IPS-NIHi7 (cell line): ENCODE data around the gene COL20A1.

Experiments
- DNase-seq: peaks from one replicate; pipeline ENCODE4 v3.0.0; 2012; ENCODE audit warnings: mixed read lengths; ENCODE audit errors: extremely low spot score

COL20A1 gene

DNA sequence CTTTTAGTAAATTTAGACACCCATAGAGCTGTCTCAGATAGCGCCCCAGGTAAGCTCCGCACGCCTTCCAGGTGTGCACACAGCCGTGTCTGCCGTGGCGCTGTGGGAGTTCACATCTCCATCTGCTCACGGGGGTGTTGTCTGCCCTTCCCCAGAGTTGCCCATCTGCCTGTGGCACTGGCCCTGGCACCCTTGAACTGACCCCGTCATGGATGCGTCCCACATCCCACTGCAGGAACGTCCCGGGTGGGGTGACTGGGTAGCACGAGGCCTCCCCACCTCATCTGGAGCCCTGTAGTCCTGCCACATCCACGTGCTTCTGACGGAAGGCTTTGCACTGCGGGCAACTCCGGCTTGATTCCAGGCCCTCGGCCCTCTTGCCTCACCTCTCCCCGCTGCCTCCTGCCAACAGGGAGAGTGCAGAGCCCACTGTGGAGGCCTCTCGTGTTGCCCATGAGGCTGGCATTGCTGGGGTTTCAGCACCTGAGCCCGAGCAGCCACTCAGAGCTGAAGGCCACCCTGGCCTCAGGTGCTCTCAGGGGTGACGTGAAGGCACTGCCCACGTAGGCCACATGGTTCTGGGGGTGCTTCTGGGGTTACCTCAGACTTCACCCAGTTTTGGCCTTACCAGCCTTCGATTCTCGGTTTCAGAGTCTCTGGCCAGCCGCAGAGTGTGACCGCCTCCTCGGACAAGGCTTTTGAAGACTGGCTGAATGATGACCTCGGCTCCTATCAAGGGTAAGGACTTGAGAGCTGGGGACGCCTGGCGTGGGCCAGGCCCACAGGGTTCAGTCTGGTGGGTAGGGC lies 15.3 kb upstream of the COL20A1 start:
- DNase-seq, result no peak

DNA sequence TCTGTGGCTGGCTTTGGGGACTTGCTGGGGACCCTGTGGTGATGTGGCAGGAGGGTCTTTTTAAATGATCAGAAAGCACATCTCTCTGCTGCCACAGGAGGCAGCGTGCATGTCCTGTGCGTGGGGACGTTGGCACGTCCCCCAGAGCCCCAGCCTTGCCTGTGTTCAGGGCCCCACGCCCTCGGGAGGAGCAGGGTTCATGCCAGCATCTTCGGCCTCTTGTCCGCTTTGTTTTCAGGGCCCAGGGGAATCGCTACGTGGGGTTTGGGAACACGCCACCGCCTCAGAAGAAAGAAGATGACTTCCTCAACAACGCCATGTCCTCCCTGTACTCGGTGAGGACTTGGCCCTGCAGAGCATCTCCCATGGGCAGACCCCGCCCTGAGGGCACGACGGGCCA lies 14.3 kb upstream of the COL20A1 start:
- no peak for DNase-seq

DNA sequence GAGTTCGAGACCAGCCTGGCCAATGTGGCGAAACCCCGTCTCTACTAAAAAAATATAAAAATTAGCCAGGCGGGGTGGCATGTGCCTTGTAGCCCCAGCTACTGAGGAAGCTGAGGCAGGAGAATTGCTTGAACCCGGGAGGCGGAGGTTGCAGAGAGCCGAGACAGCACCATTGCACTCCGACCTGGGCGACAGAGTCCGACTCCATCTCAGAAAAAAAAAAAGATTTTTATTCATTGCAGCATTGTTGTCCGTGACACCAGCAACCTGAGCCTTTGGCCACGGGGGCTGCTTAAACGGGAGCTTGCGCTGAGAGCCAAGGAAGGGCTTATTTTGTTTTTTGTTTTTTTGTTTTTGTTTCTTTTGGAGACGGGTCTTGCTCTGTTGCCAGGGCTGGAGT lies 13.1 kb upstream of the COL20A1 start:
- no peak for DNase-seq

DNA sequence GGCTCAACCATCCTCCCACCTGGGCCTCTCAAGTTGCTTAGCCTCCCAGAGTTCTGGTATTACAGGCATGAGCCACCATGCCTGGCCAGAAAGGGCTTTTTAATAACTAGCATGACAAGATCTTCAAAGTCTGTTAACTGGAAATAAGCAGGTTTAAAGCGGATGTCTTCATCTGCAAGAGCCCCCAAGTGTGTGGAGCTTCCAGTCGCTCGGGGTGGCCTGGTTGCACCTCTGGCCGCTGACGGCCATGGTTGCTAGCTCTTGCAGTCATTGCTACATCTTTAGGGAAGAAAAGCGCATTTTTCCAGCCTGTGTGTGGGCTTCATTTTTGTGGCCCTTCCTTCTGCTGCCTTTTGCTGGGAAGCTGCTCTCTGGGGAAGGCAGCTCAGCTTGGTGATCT lies 12.6 kb upstream of the COL20A1 start:
- DNase-seq, result no peak

DNA sequence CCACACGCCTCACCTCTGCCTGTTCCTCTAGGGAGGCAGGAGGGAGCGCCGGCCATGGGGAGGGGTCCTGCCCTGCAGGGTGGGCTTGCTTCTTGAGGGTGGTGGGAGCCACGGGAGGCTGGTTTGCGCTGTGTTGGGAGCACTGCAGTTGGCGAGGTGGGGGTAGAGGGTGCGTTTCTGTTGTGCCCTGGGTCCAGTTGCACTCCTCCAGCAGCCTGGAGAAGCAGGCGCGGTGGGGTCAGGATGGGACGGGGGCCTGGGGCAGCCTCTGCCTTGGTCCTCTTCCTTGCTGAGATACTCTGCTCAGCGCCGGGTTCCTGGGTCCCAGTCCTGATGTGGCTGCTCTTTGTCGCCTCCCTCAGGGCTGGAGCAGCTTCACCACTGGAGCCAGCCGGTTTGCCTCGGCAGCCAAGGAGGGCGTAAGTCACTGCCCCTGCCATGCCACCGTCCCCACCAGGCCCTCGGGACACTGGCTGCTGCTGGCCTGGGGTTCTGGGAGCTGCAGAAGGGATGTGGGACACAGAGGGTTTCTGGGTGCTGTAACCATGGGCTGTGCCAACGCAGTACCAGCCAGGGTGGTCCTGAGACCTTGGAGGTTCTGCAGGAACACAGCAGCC lies 11.9 kb upstream of the COL20A1 start:
- peak; percentile 79 for DNase-seq

DNA sequence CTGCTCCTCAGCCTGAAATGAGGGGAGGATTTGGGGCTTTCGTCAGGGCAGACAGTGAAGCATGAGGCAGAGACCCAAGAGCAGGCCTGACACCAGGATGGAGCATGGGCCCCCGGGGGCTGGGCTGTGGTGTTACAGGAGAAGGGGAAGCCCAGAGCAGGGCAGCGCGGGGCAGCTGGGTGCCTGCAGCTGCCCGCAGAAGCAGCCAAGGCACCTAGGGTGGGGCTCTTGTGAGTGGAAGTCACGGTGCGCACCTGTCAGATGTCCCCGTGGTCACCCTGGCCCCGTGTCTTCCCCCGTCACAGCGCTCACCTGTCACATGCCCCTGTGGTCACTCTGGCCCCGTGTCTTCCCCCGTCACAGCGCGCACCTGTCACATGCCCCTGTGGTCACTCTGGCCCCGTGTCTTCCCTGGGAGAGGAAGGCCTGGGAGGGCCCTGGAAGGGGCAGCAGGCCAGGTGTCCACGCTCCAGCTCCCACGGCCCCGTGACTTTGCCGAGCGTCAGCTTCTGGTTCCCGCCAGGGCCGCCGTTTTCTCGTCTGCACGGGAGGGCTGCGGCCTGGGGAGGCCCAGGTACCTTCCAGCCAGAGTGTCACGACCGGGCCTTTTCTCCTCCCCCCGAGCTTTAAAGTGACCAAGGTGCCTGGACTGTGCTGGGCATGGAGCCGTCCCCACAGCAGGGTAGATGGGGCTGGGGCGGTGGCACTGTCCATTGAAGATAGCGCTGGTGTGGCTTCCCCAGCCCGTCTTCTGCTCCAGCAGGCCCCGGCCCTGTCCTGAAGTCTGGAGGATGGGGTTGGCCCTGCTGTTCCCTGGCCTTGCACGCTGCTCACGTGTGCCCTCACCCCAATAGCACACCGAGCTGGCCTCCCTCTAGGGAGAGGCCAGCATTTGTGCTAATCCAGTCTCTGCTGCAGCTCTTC lies 11.0 kb upstream of the COL20A1 start:
- DNase-seq, result no peak

DNA sequence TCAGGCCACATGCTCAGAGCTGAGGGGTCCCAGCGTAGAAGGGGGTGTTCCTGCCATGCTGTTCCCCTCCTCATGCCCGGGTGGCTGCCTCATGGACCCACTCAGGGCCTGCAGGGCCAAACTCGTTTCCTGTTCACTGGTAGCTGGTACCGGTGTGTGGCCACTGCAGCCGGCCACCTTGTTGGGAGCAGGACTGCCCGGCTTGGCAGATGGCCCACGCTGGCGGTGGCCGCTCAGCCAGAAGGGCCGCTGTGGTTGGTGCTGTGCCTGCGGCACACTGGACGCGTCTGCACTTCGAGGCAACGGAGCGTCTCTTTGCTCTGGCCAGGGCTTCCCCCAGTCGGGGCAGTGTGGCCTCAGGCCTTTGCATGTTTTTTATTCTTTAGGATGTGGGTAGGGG lies 10.0 kb upstream of the COL20A1 start:
- DNase-seq, result no peak

DNA sequence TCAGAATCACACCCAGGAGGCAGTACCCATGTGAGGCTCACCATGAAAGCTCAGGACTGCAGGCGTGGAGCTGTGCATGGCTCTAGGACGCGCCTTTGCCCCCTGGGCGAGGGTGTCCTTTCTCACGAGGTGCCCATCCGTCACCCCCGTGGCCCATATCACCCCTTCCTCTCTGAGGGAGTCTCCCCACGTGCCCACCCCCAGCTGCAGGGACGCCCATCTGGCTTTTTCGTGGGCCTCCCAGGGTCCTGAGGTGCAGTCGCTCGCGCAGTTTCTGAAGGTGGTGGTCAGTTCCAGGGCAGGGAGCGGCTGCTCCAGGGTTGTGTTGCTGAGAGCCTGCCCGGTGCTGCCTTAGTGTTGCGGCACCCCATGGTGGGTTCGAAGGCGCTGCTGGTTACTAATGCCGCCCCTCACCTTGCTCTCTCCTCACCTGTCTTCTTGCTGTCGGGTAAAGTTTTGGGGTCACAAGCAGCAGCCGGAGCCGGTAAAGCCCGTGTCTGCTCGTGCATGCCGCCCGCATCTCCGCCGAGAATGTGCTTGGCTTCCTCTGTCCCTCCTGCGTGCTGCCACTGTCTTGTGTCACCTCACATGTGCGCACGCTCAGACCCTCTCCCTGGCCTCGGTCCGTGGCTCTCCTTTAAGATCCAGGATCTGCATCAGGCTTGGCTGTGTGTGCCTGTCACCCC lies 9.4 kb upstream of the COL20A1 start:
- DNase-seq, result no peak

DNA sequence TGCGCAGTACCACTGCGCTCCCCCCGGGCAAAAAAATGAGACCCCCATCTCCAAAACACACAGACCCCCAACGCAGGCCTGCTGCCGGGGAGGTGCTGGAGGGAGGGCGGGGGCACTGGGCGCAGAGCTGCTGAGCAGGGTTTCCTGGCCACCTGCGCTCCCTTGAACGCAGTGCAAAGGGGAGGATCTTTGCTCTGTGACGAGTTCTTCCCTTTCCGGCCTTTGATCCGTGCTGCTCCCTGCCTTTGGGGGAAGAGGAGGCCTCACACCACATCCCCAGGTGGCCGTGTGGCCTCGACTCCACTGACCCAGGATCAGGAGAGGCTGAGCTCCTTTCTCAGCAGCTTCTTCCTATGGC lies 8.9 kb upstream of the COL20A1 start:
- DNase-seq, result no peak

DNA sequence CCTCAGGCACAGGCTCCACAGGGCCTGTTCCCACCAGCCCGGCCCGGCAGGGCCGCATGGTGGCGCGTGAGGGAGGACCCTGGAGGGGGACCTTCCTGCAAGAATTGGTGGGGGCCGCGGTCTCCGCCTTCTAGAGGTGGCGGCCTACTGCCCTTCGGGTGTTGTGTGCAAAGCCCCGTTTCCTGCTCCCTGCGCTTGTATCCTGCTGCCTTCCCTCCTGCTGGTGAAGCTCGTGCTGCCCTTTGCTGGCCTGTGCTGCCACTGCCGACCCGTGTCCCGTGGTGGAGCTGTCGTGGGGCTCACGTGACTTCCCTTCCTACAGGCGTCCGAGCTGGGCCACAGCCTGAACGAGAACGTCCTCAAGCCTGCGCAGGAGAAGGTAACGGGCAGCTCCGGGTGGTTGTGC lies 8.4 kb upstream of the COL20A1 start:
- DNase-seq, result no peak

DNA sequence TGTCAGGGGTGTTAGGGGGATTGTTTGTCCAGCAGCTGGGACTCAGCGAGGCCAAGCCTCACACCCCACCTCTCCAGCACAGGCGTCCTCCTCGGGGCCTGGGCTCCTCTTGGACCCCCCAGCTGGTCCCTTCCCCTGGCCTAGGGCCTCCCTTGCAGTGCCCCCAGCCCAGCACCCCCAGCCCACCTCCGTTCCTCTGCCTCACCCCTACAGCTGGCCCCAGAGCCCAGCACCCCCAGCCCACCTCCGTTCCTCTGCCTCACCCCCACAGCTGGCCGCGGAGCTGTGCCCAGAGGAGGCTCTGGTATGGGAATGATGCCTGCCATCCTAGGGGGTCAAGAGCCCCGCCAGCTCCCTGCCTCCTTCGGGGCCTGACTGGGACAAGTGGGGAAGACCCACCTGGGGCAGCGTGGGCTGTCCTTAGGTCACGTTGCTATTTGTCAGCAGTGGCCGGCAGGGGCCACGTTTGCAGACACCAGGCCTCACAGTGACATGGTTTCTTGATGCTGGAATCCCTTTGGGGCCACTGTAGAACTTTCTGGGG lies 7.9 kb upstream of the COL20A1 start:
- DNase-seq, result no peak

DNA sequence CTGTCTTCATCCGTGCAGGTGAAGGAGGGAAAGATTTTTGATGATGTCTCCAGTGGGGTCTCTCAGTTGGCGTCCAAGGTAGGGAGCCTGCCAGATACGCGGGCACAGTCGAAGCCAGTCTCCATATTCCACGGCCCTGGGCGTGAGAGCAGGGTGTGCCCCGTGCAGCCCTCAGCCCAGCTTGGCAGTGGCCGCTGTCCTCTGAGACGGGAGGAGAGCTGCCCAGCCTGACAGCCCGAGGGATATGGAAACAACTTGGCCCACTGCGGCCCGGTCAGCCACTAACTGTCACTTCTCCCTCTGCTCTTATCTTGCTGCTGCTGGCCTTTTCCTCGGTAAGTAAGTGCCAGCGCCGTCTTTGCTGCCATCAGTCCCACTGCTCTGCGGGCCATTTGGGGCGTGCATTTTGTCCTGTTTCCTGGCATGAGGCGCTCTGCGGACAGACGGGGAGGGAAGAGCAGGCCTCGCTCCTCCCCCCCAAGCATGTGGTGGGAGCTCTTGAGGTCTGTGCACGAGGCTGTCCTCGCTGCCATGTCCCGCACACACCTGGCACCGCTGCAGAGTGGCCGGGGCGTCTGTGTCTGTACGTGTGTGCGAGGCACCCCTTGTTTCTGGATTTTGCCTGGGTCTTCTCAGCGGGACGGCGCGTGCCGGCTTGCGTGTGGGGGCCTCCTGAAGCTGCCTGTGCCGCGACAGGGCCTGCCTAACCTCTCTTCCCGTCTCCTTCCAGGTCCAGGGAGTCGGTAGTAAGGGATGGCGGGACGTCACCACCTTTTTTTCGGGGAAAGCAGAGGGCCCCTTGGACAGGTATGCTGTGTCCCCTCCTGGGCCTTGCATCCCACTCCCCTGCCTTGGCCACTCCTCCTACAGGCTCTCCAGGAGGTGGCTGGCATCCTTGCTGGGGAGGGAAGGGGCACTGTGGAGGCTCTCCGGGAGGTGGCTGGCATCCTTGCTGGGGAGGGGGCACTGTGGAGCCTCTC lies 7.1 kb upstream of the COL20A1 start:
- DNase-seq, result no peak

DNA sequence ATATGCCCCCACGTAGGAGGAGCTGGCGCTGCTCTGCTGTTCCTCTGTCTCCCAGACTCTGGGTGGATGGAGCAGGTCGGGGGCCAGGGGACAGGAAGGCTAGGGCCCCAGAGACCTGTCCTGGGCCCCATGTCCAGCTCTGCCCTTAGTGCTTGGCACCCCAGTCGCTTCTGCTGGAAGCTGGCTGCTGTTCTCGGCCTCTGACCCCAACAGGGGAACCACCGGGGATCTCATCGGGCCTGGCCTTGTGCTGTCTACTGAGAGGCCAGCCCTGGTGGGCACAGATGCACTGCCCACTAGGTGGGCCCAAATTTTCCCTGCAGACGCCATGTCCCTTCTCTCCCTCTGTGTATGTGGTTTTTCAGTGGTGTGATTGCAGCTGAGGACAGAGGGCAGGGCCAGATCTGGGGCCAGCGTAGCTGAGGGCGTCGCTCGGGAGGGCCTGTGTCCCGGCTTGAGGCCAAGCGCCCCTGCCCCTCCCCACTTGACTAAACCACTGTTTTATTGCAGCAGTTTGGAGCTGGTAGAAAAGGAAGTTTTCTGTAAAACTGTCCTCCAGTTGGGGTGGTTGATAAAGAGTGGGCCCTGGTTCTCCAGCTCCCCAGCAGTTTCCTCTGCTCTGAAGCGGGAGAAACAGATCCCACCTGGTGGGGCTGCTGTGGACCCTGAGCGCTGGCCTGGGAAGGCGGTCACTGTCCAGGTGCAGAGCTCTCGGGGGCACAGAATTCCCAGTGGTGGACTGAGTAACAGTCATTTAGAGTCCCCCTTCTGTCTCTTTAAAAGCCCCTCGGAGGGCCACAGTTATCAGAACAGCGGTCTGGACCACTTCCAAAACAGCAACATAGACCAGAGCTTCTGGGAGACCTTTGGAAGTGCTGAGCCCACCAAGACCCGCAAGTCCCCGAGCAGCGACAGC lies 5.9 kb upstream of the COL20A1 start:
- no peak for DNase-seq

DNA sequence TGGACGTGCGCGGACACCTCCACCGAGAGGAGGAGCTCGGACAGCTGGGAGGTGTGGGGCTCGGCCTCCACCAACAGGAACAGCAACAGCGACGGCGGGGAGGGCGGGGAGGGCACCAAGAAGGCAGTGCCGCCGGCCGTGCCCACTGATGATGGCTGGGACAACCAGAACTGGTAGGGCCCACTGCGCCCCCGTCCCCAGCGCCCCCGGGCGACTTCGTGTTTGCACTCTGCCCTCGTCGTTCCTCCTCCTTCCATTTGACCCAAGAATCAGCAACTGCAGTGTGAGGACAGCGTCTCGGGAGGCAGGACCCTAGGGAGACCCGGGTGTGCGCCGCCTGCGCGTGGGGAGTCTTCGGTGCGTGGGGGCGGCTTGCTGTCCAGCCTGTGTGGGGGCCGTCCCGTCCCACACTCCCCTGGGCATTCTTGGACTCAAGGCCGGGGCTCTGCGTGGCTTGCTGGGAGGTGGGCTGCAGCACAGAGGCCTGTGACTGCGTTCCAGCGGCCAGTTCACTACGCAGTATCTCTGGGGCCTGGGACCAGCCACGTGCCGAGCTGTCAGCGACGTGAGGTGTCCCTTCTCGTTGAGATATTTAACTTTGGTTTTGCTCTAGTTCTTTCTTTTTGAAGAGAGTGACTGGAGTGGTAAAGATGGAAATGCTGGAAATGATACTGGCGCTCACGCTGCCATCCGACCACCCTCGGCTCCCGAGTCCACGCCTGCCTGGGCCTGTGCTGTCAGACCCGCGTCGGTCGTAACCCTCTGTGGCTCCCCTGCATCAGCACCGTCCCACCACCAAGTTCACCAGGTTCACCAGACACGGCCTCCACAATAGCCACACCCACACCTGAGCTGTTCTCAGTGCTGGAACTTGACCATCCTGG lies 5.0 kb upstream of the COL20A1 start:
- DNase-seq, result no peak

DNA sequence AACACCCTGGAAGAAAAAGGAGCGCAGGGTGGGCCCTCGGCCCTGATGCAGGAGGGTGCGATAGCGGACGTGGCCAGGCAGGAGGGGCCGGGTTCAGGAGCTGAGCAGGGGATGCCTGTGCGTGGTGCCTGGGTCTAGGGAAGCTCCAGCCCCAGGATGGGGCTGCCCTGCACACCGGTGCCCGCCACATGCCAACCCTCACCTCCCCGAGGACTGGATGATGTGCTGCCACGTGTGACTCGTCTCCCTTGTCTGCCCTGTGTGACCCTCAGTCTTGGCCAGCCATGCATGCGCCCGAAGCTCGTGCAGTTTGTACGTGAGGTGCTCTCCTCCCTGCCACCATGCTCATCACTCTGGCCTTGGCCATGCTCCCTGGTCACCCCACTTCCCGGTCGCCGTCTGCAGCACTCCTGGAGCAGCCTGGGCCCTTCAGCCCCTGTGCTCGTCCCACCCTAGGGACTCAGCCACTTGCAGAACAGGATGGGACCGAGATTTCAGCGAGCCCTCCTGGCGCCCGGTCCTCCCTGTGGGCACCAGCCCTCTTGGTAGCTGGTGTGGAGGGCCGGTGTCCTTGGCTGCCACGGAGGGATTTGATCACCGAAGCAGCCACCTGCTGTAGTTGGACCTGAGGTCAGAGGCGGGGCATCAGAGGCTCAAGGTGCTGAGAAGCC lies 4.3 kb upstream of the COL20A1 start:
- no peak for DNase-seq

DNA sequence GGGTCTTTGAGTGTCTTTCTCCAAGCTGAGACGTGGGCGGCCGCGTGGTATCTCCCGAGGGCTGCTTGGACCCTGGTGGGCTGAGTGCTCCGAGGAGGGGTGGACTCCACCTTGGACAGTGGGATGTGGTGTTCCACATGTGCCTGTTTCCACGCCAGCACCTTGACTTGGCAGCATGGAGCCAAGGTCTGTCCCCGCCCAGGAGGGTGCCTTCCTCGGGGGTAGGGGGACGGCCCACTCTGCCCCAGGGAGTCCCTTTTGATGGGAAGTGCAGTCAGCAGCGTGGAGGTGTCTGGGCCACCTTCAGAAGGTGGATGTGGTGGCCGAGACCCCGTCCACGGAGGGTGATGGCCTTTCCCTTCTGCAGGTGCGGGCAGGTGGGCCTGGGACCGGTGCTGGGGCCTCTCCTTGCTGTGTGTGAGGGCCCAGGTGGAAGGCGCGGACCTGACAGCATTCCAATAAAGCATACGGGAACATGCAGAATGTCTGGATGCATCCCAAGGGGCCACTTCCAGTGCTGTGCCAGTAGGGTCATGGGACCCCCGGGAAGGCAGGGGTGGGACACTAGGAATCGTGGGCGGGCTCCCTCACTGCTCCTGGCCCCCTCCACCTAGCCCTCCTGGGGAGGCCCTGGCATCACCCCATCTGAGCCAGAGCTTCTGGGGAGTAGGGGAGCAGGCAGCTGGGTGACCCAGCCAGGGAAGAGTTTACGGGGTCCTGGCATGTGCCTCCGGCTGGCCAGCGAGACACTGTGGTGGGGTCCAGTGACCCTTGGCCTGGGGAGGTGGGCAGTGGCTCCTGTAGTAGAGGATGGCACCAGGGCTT lies 3.5 kb upstream of the COL20A1 start:
- no peak for DNase-seq

DNA sequence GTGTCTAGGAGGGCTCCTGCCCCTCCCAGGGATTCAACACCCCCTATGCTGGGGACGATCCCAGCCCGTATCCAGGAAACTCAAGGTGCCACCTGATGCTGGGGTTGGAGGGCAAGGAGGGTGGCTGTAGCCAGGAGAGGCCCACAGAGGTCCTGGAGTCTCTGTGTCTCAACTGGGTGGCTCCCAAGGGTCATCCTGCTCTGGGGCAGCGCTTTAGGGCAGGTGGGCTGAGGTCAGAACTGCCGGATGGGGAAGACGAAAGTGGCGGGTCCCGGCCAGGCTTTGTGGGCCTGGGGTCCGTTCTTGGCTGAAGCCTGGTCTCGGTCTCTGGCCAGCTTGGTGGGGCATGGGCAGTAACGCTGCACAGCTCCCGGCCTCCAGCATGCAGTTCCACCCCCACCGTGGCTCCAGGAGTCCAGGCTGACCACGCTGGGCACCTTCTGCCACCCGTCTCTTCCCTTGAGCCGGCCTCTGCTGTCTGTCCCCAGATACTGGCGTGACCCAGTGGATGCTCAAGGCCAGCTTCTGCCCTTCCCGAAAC lies 2.8 kb upstream of the COL20A1 start:
- DNase-seq, result no peak
